HepG2 (cell line): Measurements from ENCODE around the gene RBBP8NL. TPM values are rescaled to one million over a fixed set of nuclear protein-coding genes. Genes with fewer than 3 reads are reported as not detected.

Experiments
- ATAC-seq: fragments of 200-7000 bp; cut with Tn5 transposase; 3 replicates; pipeline ENCODE4 v1.9.1; 2020; ENCODE audit warnings: mild to moderate bottlenecking, moderate library complexity
- BruUV-seq: library from RNA; stranded (reverse); fragments of 400-500 nt; replicated peaks from 2 replicates; lab custom pipeline; 2021; lab: Mats Ljungman, UMichigan
- CTCF ChIA-PET: fragments of 300-600 bp; formaldehyde crosslinking; extraction: SDS; loops from one replicate; lab custom pipeline; 2021; ENCODE audit warnings: low total read pairs, inconsistent platforms, low intra/inter-chr PET ratio; lab: Yijun Ruan, JAX
- POLR2A ChIA-PET: fragments of 350-600 bp; sonication (Branson Sonifier 250); formaldehyde crosslinking; loops from one replicate; lab custom pipeline; 2020; ENCODE audit warnings: antibody characterized with exemption, inconsistent platforms; lab: Yijun Ruan, JAX
- DNase-seq: peaks from one replicate; pipeline ENCODE4 v3.0.0-alpha.2; 2015; ENCODE audit warnings: low spot score
- FAIRE-seq: peaks from 3 replicates; lab custom pipeline; 2011; peaks lifted over from hg19 to GRCh38; lab: Jason Lieb, UNC
- H2AFZ ChIP-seq: one replicate; pipeline ENCODE4 v1.6.1; 2011; ENCODE audit warnings: low read length, inconsistent platforms
- H3K27ac ChIP-seq: fragments of 300-600 bp; 3 replicates; pipeline ENCODE4 v1.8.0; 2011; ENCODE audit warnings: mixed run types, mild to moderate bottlenecking, mixed read lengths, low read length, inconsistent platforms; ENCODE audit not compliant: insufficient read depth; ENCODE audit errors: extremely low read length
- H3K27me3 ChIP-seq, 2 experiments: fragments of 200-600 bp in 1 of 2; 2 replicates in 1 of 2; 3 replicates in 1 of 2; pipeline versions ENCODE4 v1.6.0 to v1.8.0; 2011; ENCODE audit warnings: low read length in 2 of 2, mild to moderate bottlenecking in 2 of 2, moderate library complexity in 2 of 2, inconsistent platforms in 1 of 2; ENCODE audit not compliant: insufficient read depth in 2 of 2, control insufficient read depth in 1 of 2
- H3K36me3 ChIP-seq, 2 experiments: fragments of 200-600 bp in 1 of 2; replicated peaks in 1 of 2; 2 replicates in 1 of 2; 3 replicates in 1 of 2; pipeline versions ENCODE4 v1.5.1 to v1.8.0; 2011; ENCODE audit warnings: low read length in 2 of 2, inconsistent platforms in 1 of 2; ENCODE audit not compliant: insufficient read depth in 2 of 2, control insufficient read depth in 1 of 2
- H3K4me1 ChIP-seq: 2 replicates; pipeline ENCODE4 v1.5.1; 2012; ENCODE audit warnings: low read length, inconsistent platforms; ENCODE audit not compliant: insufficient read depth
- H3K4me2 ChIP-seq: 2 replicates; pipeline ENCODE4 v1.6.0; 2011; ENCODE audit warnings: low read depth, low read length, inconsistent platforms
- H3K4me3 ChIP-seq, 3 experiments: fragments of 200-600 bp in 1 of 3; sonication (generic), shearing (Covaris generic) in 1 of 3; replicated peaks in 1 of 3; 2 replicates each; pipeline ENCODE4 v1.5.1; 2011 to 2016; ENCODE audit warnings: low read length in 3 of 3, inconsistent platforms in 2 of 3, low read depth in 2 of 3, mild to moderate bottlenecking in 2 of 3, control low read depth in 1 of 3, mixed read lengths in 1 of 3; ENCODE audit not compliant: insufficient read depth in 1 of 3
- H3K79me2 ChIP-seq: one replicate; pipeline ENCODE4 v1.6.1; 2011; ENCODE audit warnings: low read length, inconsistent platforms; ENCODE audit not compliant: insufficient read depth
- H3K9ac ChIP-seq: 2 replicates; pipeline ENCODE4 v1.6.0; 2011; ENCODE audit warnings: mild to moderate bottlenecking, low read depth, low read length, inconsistent platforms; ENCODE audit not compliant: insufficient read depth
- H3K9me3 ChIP-seq: 2 replicates; pipeline ENCODE4 v1.5.1; 2012; ENCODE audit warnings: mild to moderate bottlenecking, low read length
- H4K20me1 ChIP-seq: 2 replicates; pipeline ENCODE4 v1.6.0; 2011; ENCODE audit warnings: inconsistent platforms, mild to moderate bottlenecking, low read length, moderate library complexity; ENCODE audit not compliant: insufficient read depth
- GZF1 ChIP-seq: sonication (generic); formaldehyde crosslinking; IDR thresholded peaks from 2 replicates; pipeline ENCODE4 v1.5.1; 2020; ENCODE audit warnings: mild to moderate bottlenecking, missing genetic modification reagents
- HOMEZ ChIP-seq: IDR thresholded peaks from 2 replicates; pipeline ENCODE4 v1.6.1; 2016; ENCODE audit warnings: low read depth
- MYC ChIP-seq: sonication (generic); formaldehyde crosslinking; IDR thresholded peaks from 2 replicates; pipeline ENCODE4 v1.9.0; 2021; ENCODE audit warnings: missing genetic modification reagents, borderline replicate concordance
- PAXIP1 ChIP-seq: sonication (generic); formaldehyde crosslinking; conservative IDR thresholded peaks from 2 replicates; pipeline ENCODE4 v1.4.0; 2020; ENCODE audit warnings: mild to moderate bottlenecking, missing genetic modification reagents, moderate library complexity
- PHF21A ChIP-seq: sonication (generic); formaldehyde crosslinking; IDR thresholded peaks from 2 replicates; pipeline ENCODE4 v1.5.0; 2020; ENCODE audit warnings: mild to moderate bottlenecking, missing genetic modification reagents
- ZBTB7A ChIP-seq: sonication (generic); formaldehyde crosslinking; IDR thresholded peaks from 2 replicates; pipeline ENCODE4 v1.8.0; 2022; ENCODE audit warnings: mild to moderate bottlenecking, missing genetic modification reagents
- ZKSCAN8 ChIP-seq: IDR thresholded peaks from 2 replicates; pipeline ENCODE4 v1.6.1; 2016; ENCODE audit warnings: borderline replicate concordance, missing genetic modification reagents, missing compliant biosample characterization
- ZNF44 ChIP-seq: sonication (generic); formaldehyde crosslinking; IDR thresholded peaks from 2 replicates; pipeline ENCODE4 v1.5.1; 2020; ENCODE audit warnings: mild to moderate bottlenecking, missing genetic modification reagents
- ZNF580 ChIP-seq: IDR thresholded peaks from 2 replicates; pipeline ENCODE4 v1.6.1; 2016; ENCODE audit warnings: low read depth, borderline replicate concordance
- ZNF639 ChIP-seq: conservative IDR thresholded peaks from 2 replicates; pipeline ENCODE4 v1.6.1; 2018; ENCODE audit warnings: missing genetic modification reagents
- WGBS: methylation state at CpG from one replicate; pipeline ENCODE4 v1.1.6; 2017; ENCODE audit warnings: low lambda C conversion rate; 5-methylcytosine and 5-hydroxymethylcytosine counted together
- in situ Hi-C: cut with HindIII; loops from 2 replicates; pipeline ENCODE4 v1.10.0; 2017; ENCODE audit warnings: low pct_unique_long_range_greater_than_20kb; ENCODE audit not compliant: extremely low pct_ligation_motif_present
- intact Hi-C: fragments of 100-400 bp; cut with micrococcal nuclease; formaldehyde crosslinking; loops from one replicate; pipeline ENCODE4 v1.10.0; 2022; ENCODE audit not compliant: unreplicated experiment
- polyA plus RNA-seq, 8 experiments: library from polyadenylated mRNA; depleted of rRNA in 3 of 8; stranded (reverse) in 7 of 8; unstranded in 1 of 8; fragments of >200 nt; fragmentation: Illumina TruSeq in 4 of 8; extraction: Trizol in 4 of 8; gene quantifications; 2 replicates each; pipeline versions ENCODE4 v1.2.1 to v1.2.3, GENCODE V29; 2011 to 2016; ENCODE audit warnings: low read depth in 4 of 8, missing spikeins in 1 of 8, mixed read lengths in 1 of 8; ENCODE audit not compliant: insufficient read depth in 1 of 8
- total RNA-seq, 5 experiments: library from RNA; depleted of rRNA; stranded (reverse); fragments of >200 nt; fragmentation: Illumina TruSeq; extraction: Trizol; gene quantifications; 2 replicates each; pipeline ENCODE4 v1.2.3, GENCODE V29; 2016; ENCODE audit warnings: low read depth in 1 of 5

RBBP8NL gene
- total and polyA plus RNA-seq, 2 of the 13 experiments (the other 11 are each of a cell fraction or from before 2014, with no cell fraction given): 0.69 to 0.86 TPM

GRCh38 chr20:62387219-62387913 is 40.0 kb downstream of the RBBP8NL start (continued):
- TF ChIP-seq ZNF580 (CRISPR knock-in tag) (no peak), ZNF639 (CRISPR knock-in tag) (no peak), ZKSCAN8 (CRISPR knock-in tag) (no peak), ZBTB7A (CRISPR knock-in tag) (no peak), PHF21A (CRISPR knock-in tag) (no peak), HOMEZ (no peak)
- TF ChIP-seq, all 625 proteins: peak for 60

GRCh38 chr20:62386383-62387218 is 40.7 kb downstream of the RBBP8NL start, which contains the start of gene RPS21:
TSS of gene RPS21 (plus strand) at chr20:62387103. CDS start at chr20:62387339, 236 bp downstream.
- TSS peak; percentile 77 for BruUV-seq
- no peaks in the 10 kb centered on the region for H3K9me3 ChIP-seq
- peak within 1 kb of the TSS; percentile 66 for H3K27ac ChIP-seq
- peaks cover 36% of the 10 kb centered on the region for H3K4me1 ChIP-seq
- no peak within 1 kb of the TSS for H2AFZ ChIP-seq
- peak within 1 kb of the TSS; percentile 97 for H3K9ac ChIP-seq
- in situ Hi-C loops (no loop called here), intact Hi-C loops (no loop called here)
- H3K36me3 ChIP-seq: peaks cover 17 to 39% of the 10 kb centered on the region in 2 experiments
- CTCF ChIA-PET: interaction anchor here (2.8 kb wide), 1 partner anchor 85 kb away, joined by 13 read pairs; the partner anchor contains the start of gene ADRM1
- FAIRE-seq (peak; percentile 81), DNase-seq (peak; percentile 92), ATAC-seq (peak; percentile 84)
- peaks cover 21% of the 10 kb centered on the region for H4K20me1 ChIP-seq
- peak within 1 kb of the TSS; percentile 97 to 99 (median 99) for H3K4me3 ChIP-seq
- H3K4me2 ChIP-seq: peak within 1 kb of the TSS; percentile 97
- 0% methylated on average over 31 of the region's 83 CpGs for WGBS
- H3K27me3 ChIP-seq: no peaks in the 10 kb centered on the region; a peak in 2 of 5 replicates
- H3K79me2 ChIP-seq: peaks cover 40% of the 10 kb centered on the region
- POLR2A ChIA-PET: interaction anchor here (0.6 to 4.5 kb wide), 21 partner anchors 9 to 1241 kb away, joined by 3 to 73 read pairs (median 5); partner anchors contain the start of genes ADRM1 and LAMA5
- peak; percentile 97 for TF ChIP-seq MYC (CRISPR knock-in tag)
- peak; percentile 72; the same call in 1 of the 2 replicates for TF ChIP-seq ZNF44 (CRISPR knock-in tag)
- TF ChIP-seq PAXIP1 (CRISPR knock-in tag): peak; percentile 63
- TF ChIP-seq GZF1 (CRISPR knock-in tag): no peak; the same call in 1 of the 2 replicates
